A549 (cell line): ENCODE measurements around the gene IL20RB.

ENCODE experiments used
- CEBPB ChIP-seq, 2 experiments: fragments of >200 bp in 1 of 2; sonication (Bioruptor Twin) in 1 of 2; formaldehyde crosslinking in 1 of 2; IDR thresholded peaks; 2 replicates each; pipeline ENCODE4 v1.6.1; 2012 to 2016
- CTCF ChIP-seq: fragments of >200 bp; sonication (Bioruptor Twin); formaldehyde crosslinking; IDR thresholded peaks from 3 replicates; pipeline ENCODE4 v1.5.1; 2016
- EHMT2 ChIP-seq: fragments of 200-600 bp; sonication (generic); IDR thresholded peaks from 2 replicates; pipeline ENCODE4 v1.6.1; 2016; ENCODE audit warnings: antibody characterized with exemption, low read depth, mild to moderate bottlenecking, moderate library complexity
- EP300 ChIP-seq, 2 experiments: fragments of >200 bp; sonication (Bioruptor Twin); formaldehyde crosslinking; IDR thresholded peaks; 2 replicates in 1 of 2; 3 replicates in 1 of 2; pipeline ENCODE4 v1.6.1; 2016 to 2017
- FOSL2 ChIP-seq, 2 experiments: fragments of 450-650 bp in 1 of 2; fragments of >200 bp in 1 of 2; sonication (Bioruptor Twin) in 1 of 2; formaldehyde crosslinking; IDR thresholded peaks; 2 replicates each; pipeline versions ENCODE4 v1.5.0 to v1.6.1; 2016 to 2020; ENCODE audit warnings: mild to moderate bottlenecking in 1 of 2, moderate library complexity in 1 of 2
- HOXA7 ChIP-seq: fragments of 250-450 bp; sonication (Bioruptor Pico); IDR thresholded peaks from 2 replicates; pipeline ENCODE4 v1.5.0; 2020; ENCODE audit warnings: mild to moderate bottlenecking, moderate library complexity
- POLR2A ChIP-seq: IDR thresholded peaks from 2 replicates; pipeline ENCODE4 v1.6.1; 2012; ENCODE audit warnings: mild to moderate bottlenecking, low read length
- REST ChIP-seq: fragments of 200-600 bp; sonication (generic); IDR thresholded peaks from 2 replicates; pipeline ENCODE4 v1.6.1; 2016; ENCODE audit warnings: antibody characterized with exemption, mild to moderate bottlenecking, moderate library complexity
- TP53 ChIP-seq: fragments of 250-450 bp; sonication (Bioruptor Pico); IDR thresholded peaks from 2 replicates; pipeline ENCODE4 v1.5.0; 2021; ENCODE audit warnings: mild to moderate bottlenecking, moderate library complexity

- TF ChIP-seq CTCF = no peak
- no peak for TF ChIP-seq CEBPB (IDR thresholded peaks at IDR 0.05)
- no peak for TF ChIP-seq EP300 (IDR thresholded peaks at IDR 0.05)
- no peak for TF ChIP-seq TP53 (CRISPR knock-in tag)
- TF ChIP-seq POLR2A = no peak
- TF ChIP-seq REST = no peak
- no peak for TF ChIP-seq HOXA7
- TF ChIP-seq FOSL2 (IDR thresholded peaks at IDR 0.05) = no peak
- TF ChIP-seq FOSL2 (CRISPR knock-in tag; IDR thresholded peaks at IDR 0.05) = no peak
- TF ChIP-seq EHMT2 = no peak
Observed at GRCh38 chr3:137008131-137008530, 50.3 kb downstream of the IL20RB start.
